OCI-LY1 (cell line): Measurements from ENCODE around the gene TRMT61A.

Source experiments
- H2AFZ ChIP-seq: fragments of 200-600 bp; sonication (generic), shearing (Covaris generic); 2 replicates; pipeline ENCODE4 v1.6.0; 2014; ENCODE audit warnings: antibody characterized with exemption, mild to moderate bottlenecking, low read length
- H3F3A ChIP-seq: fragments of 200-600 bp; sonication (generic), shearing (Covaris generic); 2 replicates; pipeline ENCODE4 v1.6.0; 2014; ENCODE audit warnings: mild to moderate bottlenecking, antibody characterized with exemption, low read length, moderate library complexity; ENCODE audit not compliant: insufficient read depth
- H3K27ac ChIP-seq: fragments of 200-600 bp; sonication (generic); 2 replicates; pipeline ENCODE4 v1.5.1; 2014; ENCODE audit warnings: low read length, mixed run types, mild to moderate bottlenecking, low read depth; ENCODE audit not compliant: poor library complexity, severe bottlenecking
- H3K27me3 ChIP-seq: fragments of 200-600 bp; sonication (generic); 2 replicates; pipeline ENCODE4 v1.6.0; 2014; ENCODE audit warnings: antibody characterized with exemption, mild to moderate bottlenecking, low read length, moderate library complexity; ENCODE audit not compliant: insufficient read depth
- H3K36me3 ChIP-seq: fragments of 200-600 bp; sonication (generic); 2 replicates; pipeline ENCODE4 v1.6.1; 2014; ENCODE audit warnings: mild to moderate bottlenecking, antibody characterized with exemption, low read length, moderate library complexity, mixed read lengths; ENCODE audit not compliant: insufficient read depth
- H3K4me1 ChIP-seq: fragments of 200-600 bp; sonication (generic); 2 replicates; pipeline ENCODE4 v1.5.1; 2014; ENCODE audit warnings: mild to moderate bottlenecking, low read length, moderate library complexity; ENCODE audit not compliant: insufficient read depth, severe bottlenecking
- H3K4me2 ChIP-seq: fragments of 200-600 bp; sonication (generic), shearing (Covaris generic); 2 replicates; pipeline ENCODE4 v1.6.1; 2014; ENCODE audit warnings: low read length
- H3K4me3 ChIP-seq: fragments of 200-600 bp; sonication (generic); 2 replicates; pipeline ENCODE4 v1.5.1; 2014; ENCODE audit warnings: low read length, low read depth, mild to moderate bottlenecking, mixed read lengths; ENCODE audit not compliant: poor library complexity, severe bottlenecking
- H3K79me2 ChIP-seq: fragments of 200-600 bp; shearing (Covaris generic); 2 replicates; pipeline ENCODE4 v1.6.1; 2016; ENCODE audit warnings: mixed run types, low read length, mixed read lengths; ENCODE audit not compliant: insufficient read depth
- H3K9ac ChIP-seq: fragments of 200-600 bp; sonication (generic), shearing (Covaris generic); 2 replicates; pipeline ENCODE4 v1.6.1; 2014; ENCODE audit warnings: mild to moderate bottlenecking, low read length, mixed read lengths
- H3K9me2 ChIP-seq: fragments of 200-600 bp; sonication (generic), shearing (Covaris generic); 2 replicates; pipeline ENCODE4 v1.6.1; 2014; ENCODE audit warnings: low read depth, mild to moderate bottlenecking, low read length, mixed read lengths
- H3K9me3 ChIP-seq: fragments of 200-600 bp; shearing (Covaris generic); 2 replicates; pipeline ENCODE4 v1.6.1; 2014; ENCODE audit warnings: low read length, mixed read lengths
- H4K20me1 ChIP-seq: fragments of 200-600 bp; sonication (generic), shearing (Covaris generic); 2 replicates; pipeline ENCODE4 v1.6.0; 2016; ENCODE audit warnings: mild to moderate bottlenecking, low read length; ENCODE audit not compliant: insufficient read depth
- CTCF ChIP-seq: fragments of 200-600 bp; sonication (generic), shearing (Covaris generic); IDR thresholded peaks from 2 replicates; pipeline ENCODE4 v1.5.1; 2017; ENCODE audit warnings: mild to moderate bottlenecking, antibody characterized with exemption, low read length, moderate library complexity, mixed read lengths
- EZH2 ChIP-seq: fragments of 200-600 bp; sonication (generic), shearing (Covaris generic); IDR thresholded peaks from 2 replicates; pipeline ENCODE4 v1.8.0; 2017; ENCODE audit warnings: borderline replicate concordance, mixed run types, mild to moderate bottlenecking, antibody characterized with exemption, low read length, moderate library complexity, mixed read lengths

The TRMT61A gene

GRCh38 chr14:103528146-103528586 lies 830 bp upstream of the TRMT61A start:
- H3K4me2 ChIP-seq = peak overlapping the region; percentile 96
- no peaks in the 10 kb centered on the region; the same call in 1 of the 2 replicates for H3K27me3 ChIP-seq
- peaks cover 8% of the 10 kb centered on the region; the same call in 1 of the 2 replicates for H3K36me3 ChIP-seq
- peaks cover 27% of the 10 kb centered on the region for H3K4me1 ChIP-seq
- H3F3A ChIP-seq = no peaks in the 10 kb centered on the region
- H3K4me3 ChIP-seq = peak overlapping the region; percentile 96
- H3K27ac ChIP-seq = no peak overlapping the region
- H3K9me2 ChIP-seq = no peaks in the 10 kb centered on the region
- peak overlapping the region; percentile 93 for H3K9ac ChIP-seq
- TF ChIP-seq EZH2 (no peak), CTCF (no peak)
- peaks cover 8% of the 10 kb centered on the region for H3K79me2 ChIP-seq
- no peaks in the 10 kb centered on the region for H3K9me3 ChIP-seq
- no peak overlapping the region for H2AFZ ChIP-seq
- no peaks in the 10 kb centered on the region for H4K20me1 ChIP-seq

GRCh38 chr14:103529383-103530365 lies 678 bp downstream of the TRMT61A start:
- H3K4me3 ChIP-seq = peak overlapping the region; percentile 96
- no peak overlapping the region for H3K27ac ChIP-seq
- no peaks in the 10 kb centered on the region; the same call in 1 of the 2 replicates for H3K27me3 ChIP-seq
- peak overlapping the region; percentile 96 for H3K4me2 ChIP-seq
- peaks cover 27% of the 10 kb centered on the region for H3K4me1 ChIP-seq
- TF ChIP-seq CTCF = no peak
- H3K9me2 ChIP-seq = no peaks in the 10 kb centered on the region
- H3K9ac ChIP-seq = peak overlapping the region; percentile 95
- no peaks in the 10 kb centered on the region for H3K9me3 ChIP-seq
- H2AFZ ChIP-seq = no peak overlapping the region
- peaks cover 20% of the 10 kb centered on the region; the same call in 1 of the 2 replicates for H3K36me3 ChIP-seq
- H3K79me2 ChIP-seq = peaks cover 8% of the 10 kb centered on the region
- no peaks in the 10 kb centered on the region for H3F3A ChIP-seq
- no peaks in the 10 kb centered on the region for H4K20me1 ChIP-seq

- H3F3A ChIP-seq = no peaks in the 10 kb centered on the region
- H3K4me1 ChIP-seq = peaks cover 27% of the 10 kb centered on the region
- peak overlapping the region; percentile 96 for H3K4me2 ChIP-seq
- no peaks in the 10 kb centered on the region for H3K9me3 ChIP-seq
- peaks cover 8% of the 10 kb centered on the region for H3K79me2 ChIP-seq
- H4K20me1 ChIP-seq = no peaks in the 10 kb centered on the region
- H2AFZ ChIP-seq = no peak overlapping the region
- no peak overlapping the region; the same call in 1 of the 2 replicates for H3K9ac ChIP-seq
- peak overlapping the region; percentile 96 for H3K4me3 ChIP-seq
- no peaks in the 10 kb centered on the region for H3K9me2 ChIP-seq
- no peaks in the 10 kb centered on the region; the same call in 1 of the 2 replicates for H3K27me3 ChIP-seq
- peaks cover 27% of the 10 kb centered on the region; the same call in 1 of the 2 replicates for H3K36me3 ChIP-seq
- H3K27ac ChIP-seq = no peak overlapping the region
- TF ChIP-seq CTCF (no peak), EZH2 (no peak)
These were observed 1.4 kb downstream of the TRMT61A start for GRCh38 chr14:103530390-103530789.
